WTC11 (cell line): ENCODE results near the gene ITPR1.

ENCODE experiments used
- CTCF ChIP-seq: fragments of 200-600 bp; IDR thresholded peaks from 2 replicates; pipeline ENCODE4 v1.8.0; 2022; ENCODE audit warnings: antibody characterized with exemption
- ELF4 ChIP-seq: sonication (generic); formaldehyde crosslinking; IDR thresholded peaks from 2 replicates; pipeline ENCODE4 v1.8.1; 2022; ENCODE audit warnings: low read depth, mild to moderate bottlenecking, moderate library complexity, missing genetic modification reagents
- ERG ChIP-seq: fragments of 250-450 bp; sonication (Bioruptor Pico); IDR thresholded peaks from 2 replicates; pipeline ENCODE4 v1.8.0; 2021; ENCODE audit warnings: mild to moderate bottlenecking
- ETV6 ChIP-seq: sonication (generic); formaldehyde crosslinking; IDR thresholded peaks from 2 replicates; pipeline ENCODE4 v1.8.1; 2022; ENCODE audit warnings: mild to moderate bottlenecking, missing genetic modification reagents
- HMGA2 ChIP-seq: fragments of 250-450 bp; sonication (Bioruptor Pico); IDR thresholded peaks from 2 replicates; pipeline ENCODE4 v1.4.0; 2021; ENCODE audit warnings: mild to moderate bottlenecking, moderate library complexity
- JUN ChIP-seq: sonication (generic); formaldehyde crosslinking; IDR thresholded peaks from 2 replicates; pipeline ENCODE4 v1.8.0; 2023; ENCODE audit warnings: mild to moderate bottlenecking, missing genetic modification reagents
- KAT7 ChIP-seq: sonication (generic); formaldehyde crosslinking; IDR thresholded peaks from 2 replicates; pipeline ENCODE4 v1.8.1; 2023; ENCODE audit warnings: missing genetic modification reagents, mild to moderate bottlenecking, borderline replicate concordance
- SP1 ChIP-seq: sonication (generic); formaldehyde crosslinking; conservative IDR thresholded peaks from 2 replicates; pipeline ENCODE4 v1.8.1; 2022; ENCODE audit warnings: missing genetic modification reagents
- TEAD4 ChIP-seq: sonication (generic); formaldehyde crosslinking; IDR thresholded peaks from 2 replicates; pipeline ENCODE4 v1.8.0; 2022; ENCODE audit warnings: mild to moderate bottlenecking, missing genetic modification reagents
- ZNF138 ChIP-seq: sonication (generic); formaldehyde crosslinking; conservative IDR thresholded peaks from 2 replicates; pipeline ENCODE4 v1.8.1; 2022; ENCODE audit warnings: mild to moderate bottlenecking, moderate library complexity, missing genetic modification reagents
- TF ChIP-seq, protein P1 (sequence below): sonication (generic); formaldehyde crosslinking; IDR thresholded peaks from 2 replicates; pipeline ENCODE4 v1.8.0; 2022; ENCODE audit warnings: mild to moderate bottlenecking, missing genetic modification reagents
- TF ChIP-seq, protein P2 (sequence below): sonication (generic); formaldehyde crosslinking; IDR thresholded peaks from 2 replicates; pipeline ENCODE4 v1.8.1; 2022; ENCODE audit warnings: mild to moderate bottlenecking, missing genetic modification reagents, moderate library complexity, borderline replicate concordance

DNA sequence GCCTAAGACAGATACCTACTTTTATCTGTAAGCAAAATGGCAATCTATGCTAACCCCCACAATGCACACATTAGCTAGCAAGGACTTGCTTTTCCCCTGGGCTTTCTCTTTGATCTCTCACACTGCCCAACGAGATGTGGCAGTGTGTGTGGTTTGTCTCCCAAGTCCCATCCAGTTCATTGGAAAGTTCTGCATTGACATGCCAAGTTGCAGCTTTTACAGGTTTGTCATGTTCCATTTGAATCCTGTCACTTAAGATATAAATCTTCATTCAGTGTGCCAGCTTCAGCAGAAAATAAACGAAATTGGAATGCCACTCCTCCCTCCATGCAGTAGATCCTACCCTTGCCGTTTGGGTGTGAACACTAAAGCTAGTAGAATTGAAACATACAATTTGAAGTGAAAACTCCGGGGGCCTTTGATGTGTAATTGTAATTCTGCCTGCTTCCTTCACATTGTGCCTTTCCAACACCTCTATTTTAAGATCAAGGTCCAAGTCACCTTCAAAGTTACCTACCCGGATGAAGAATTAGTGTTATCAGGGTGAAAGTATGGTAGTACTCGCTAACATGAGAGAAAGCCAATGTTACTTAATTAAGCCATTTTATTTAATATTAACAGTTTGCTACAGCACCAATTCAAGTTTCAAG, 355.2 kb downstream of the ITPR1 start:
- TF ChIP-seq TEAD4 (CRISPR knock-in tag) = no peak
- no peak for TF ChIP-seq CTCF
- TF ChIP-seq SP1 (CRISPR knock-in tag) = no peak
- TF ChIP-seq JUN (CRISPR knock-in tag) = no peak
- TF ChIP-seq, protein P1, sequence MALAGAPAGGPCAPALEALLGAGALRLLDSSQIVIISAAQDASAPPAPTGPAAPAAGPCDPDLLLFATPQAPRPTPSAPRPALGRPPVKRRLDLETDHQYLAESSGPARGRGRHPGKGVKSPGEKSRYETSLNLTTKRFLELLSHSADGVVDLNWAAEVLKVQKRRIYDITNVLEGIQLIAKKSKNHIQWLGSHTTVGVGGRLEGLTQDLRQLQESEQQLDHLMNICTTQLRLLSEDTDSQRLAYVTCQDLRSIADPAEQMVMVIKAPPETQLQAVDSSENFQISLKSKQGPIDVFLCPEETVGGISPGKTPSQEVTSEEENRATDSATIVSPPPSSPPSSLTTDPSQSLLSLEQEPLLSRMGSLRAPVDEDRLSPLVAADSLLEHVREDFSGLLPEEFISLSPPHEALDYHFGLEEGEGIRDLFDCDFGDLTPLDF = no peak
- no peak for TF ChIP-seq HMGA2 (CRISPR knock-in tag)
- no peak for TF ChIP-seq ELF4 (CRISPR knock-in tag)
- TF ChIP-seq ERG (CRISPR knock-in tag) = no peak
- TF ChIP-seq, protein P2, sequence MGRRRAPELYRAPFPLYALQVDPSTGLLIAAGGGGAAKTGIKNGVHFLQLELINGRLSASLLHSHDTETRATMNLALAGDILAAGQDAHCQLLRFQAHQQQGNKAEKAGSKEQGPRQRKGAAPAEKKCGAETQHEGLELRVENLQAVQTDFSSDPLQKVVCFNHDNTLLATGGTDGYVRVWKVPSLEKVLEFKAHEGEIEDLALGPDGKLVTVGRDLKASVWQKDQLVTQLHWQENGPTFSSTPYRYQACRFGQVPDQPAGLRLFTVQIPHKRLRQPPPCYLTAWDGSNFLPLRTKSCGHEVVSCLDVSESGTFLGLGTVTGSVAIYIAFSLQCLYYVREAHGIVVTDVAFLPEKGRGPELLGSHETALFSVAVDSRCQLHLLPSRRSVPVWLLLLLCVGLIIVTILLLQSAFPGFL (CRISPR knock-in tag) = no peak
- TF ChIP-seq ETV6 (CRISPR knock-in tag) = no peak
- no peak for TF ChIP-seq ZNF138 (CRISPR knock-in tag)
- no peak for TF ChIP-seq KAT7
